Thoracic aorta (tissue), 2 donors: ENCODE data around the gene RNASE3. TPM values are rescaled to one million over a fixed set of nuclear protein-coding genes. Genes with fewer than 3 reads are reported as not detected.

ENCODE experiments used
- ATAC-seq: fragments of 150-250 bp; one replicate; pipeline ENCODE4 v1.8.0; 2017; ENCODE audit warnings: low read depth; ENCODE audit not compliant: insufficient number of reproducible peaks, low FRiP score
- DNase-seq: peaks from one replicate; pipeline ENCODE4 v3.0.0-alpha.2; 2020; ENCODE audit warnings: low spot score
- H3K27ac ChIP-seq, 2 donors: fragments of 200-600 bp; sonication (generic); 1 replicate in 1 of 2; 2 replicates in 1 of 2; pipeline ENCODE4 v1.5.1; 2016; ENCODE audit warnings: mild to moderate bottlenecking in 2 of 2, moderate library complexity in 2 of 2
- H3K27me3 ChIP-seq: fragments of 200-600 bp; sonication (generic); replicated peaks from 2 replicates; pipeline ENCODE4 v1.6.0; 2016; ENCODE audit warnings: mild to moderate bottlenecking; ENCODE audit not compliant: insufficient read depth
- H3K36me3 ChIP-seq: fragments of 200-600 bp; sonication (generic); one replicate; pipeline ENCODE4 v1.5.1; 2016
- H3K4me1 ChIP-seq, 2 donors: fragments of 200-600 bp; sonication (generic); 1 replicate in 1 of 2; 2 replicates in 1 of 2; pipeline versions ENCODE4 v1.5.1 to v1.6.0; 2016; ENCODE audit warnings: low read depth in 2 of 2, mild to moderate bottlenecking in 1 of 2; ENCODE audit not compliant: control insufficient read depth in 1 of 2
- H3K4me3 ChIP-seq: fragments of 200-600 bp; sonication (generic); 2 replicates; pipeline ENCODE4 v1.5.1; 2016; ENCODE audit warnings: mild to moderate bottlenecking
- H3K9me3 ChIP-seq: fragments of 200-600 bp; sonication (generic); 2 replicates; pipeline ENCODE4 v1.5.1; 2016
- CTCF ChIP-seq: fragments of 200-600 bp; sonication (generic); IDR thresholded peaks from one replicate; pipeline ENCODE4 v1.5.1; 2019; ENCODE audit warnings: antibody characterized with exemption
- total RNA-seq, 2 donors: library from RNA; depleted of rRNA; stranded (reverse); fragments of >200 nt; gene quantifications; one replicate each; pipeline versions ENCODE4 v1.1.0 to v1.2.3, GENCODE V29; 2016

Gene RNASE3
- total RNA-seq, 2 donors from 2014 or later, result not detected

- DNase-seq (no peak), ATAC-seq (peak; percentile 77)
- Histone ChIP-seq H3K4me3 (no peak overlapping the region), H3K27ac (no peak overlapping the region), H3K36me3 (no peaks in the 10 kb centered on the region), H3K27me3 (no peaks in the 10 kb centered on the region), H3K4me1 (peaks cover 0 to 3% of the 10 kb centered on the region in 2 donors), H3K9me3 (no peaks in the 10 kb centered on the region)
- TF ChIP-seq CTCF, result peak; percentile 54
Observed at GRCh38 chr14:20855652-20856291, 35.4 kb upstream of the RNASE3 start.

- ATAC-seq, result no peak
- TF ChIP-seq CTCF, result no peak
Observed at GRCh38 chr14:20857207-20857606, 34.0 kb upstream of the RNASE3 start.

GRCh38 chr14:20857630-20858261 is 33.4 kb upstream of the RNASE3 start:
- Histone ChIP-seq H3K27ac (no peak overlapping the region), H3K9me3 (no peaks in the 10 kb centered on the region), H3K27me3 (no peaks in the 10 kb centered on the region), H3K36me3 (no peaks in the 10 kb centered on the region), H3K4me1 (peaks cover 0 to 3% of the 10 kb centered on the region in 2 donors), H3K4me3 (no peak overlapping the region)
- no peak for ATAC-seq
- no peak for DNase-seq
- TF ChIP-seq CTCF, result peak; percentile 85

More at GRCh38 chr14:20857207-20857606, 34.0 kb upstream of the RNASE3 start:
- no peaks in the 10 kb centered on the region for H3K27me3 ChIP-seq
- H3K4me1 ChIP-seq, result peaks cover 0 to 3% of the 10 kb centered on the region in 2 donors
- no peak overlapping the region for H3K4me3 ChIP-seq
- no peak overlapping the region for H3K27ac ChIP-seq
- no peaks in the 10 kb centered on the region for H3K9me3 ChIP-seq
- H3K36me3 ChIP-seq, result no peaks in the 10 kb centered on the region
- DNase-seq, result no peak

GRCh38 chr14:20866194-20866593 is 25.0 kb upstream of the RNASE3 start:
- DNase-seq (no peak), ATAC-seq (no peak)
- H3K27me3 ChIP-seq, result no peaks in the 10 kb centered on the region
- H3K4me3 ChIP-seq, result no peak overlapping the region
- no peaks in the 10 kb centered on the region for H3K36me3 ChIP-seq
- H3K27ac ChIP-seq, result no peak overlapping the region
- H3K9me3 ChIP-seq, result no peaks in the 10 kb centered on the region
- TF ChIP-seq CTCF, result no peak
- no peaks in the 10 kb centered on the region for H3K4me1 ChIP-seq

GRCh38 chr14:20866963-20867362 is 24.2 kb upstream of the RNASE3 start:
- Histone ChIP-seq H3K9me3 (no peaks in the 10 kb centered on the region), H3K27ac (no peak overlapping the region), H3K27me3 (no peaks in the 10 kb centered on the region), H3K4me1 (no peaks in the 10 kb centered on the region), H3K4me3 (no peak overlapping the region), H3K36me3 (no peaks in the 10 kb centered on the region)
- no peak for TF ChIP-seq CTCF
- DNase-seq (no peak), ATAC-seq (no peak)
